ENCODE measurements around the gene CARD8. TPM values are rescaled to one million over a fixed set of nuclear protein-coding genes. Genes with fewer than 3 reads are reported as not detected.

Gene CARD8
- total RNA-seq, 2 experiments from 2014 or later, result 180 to 185 TPM

DNA sequence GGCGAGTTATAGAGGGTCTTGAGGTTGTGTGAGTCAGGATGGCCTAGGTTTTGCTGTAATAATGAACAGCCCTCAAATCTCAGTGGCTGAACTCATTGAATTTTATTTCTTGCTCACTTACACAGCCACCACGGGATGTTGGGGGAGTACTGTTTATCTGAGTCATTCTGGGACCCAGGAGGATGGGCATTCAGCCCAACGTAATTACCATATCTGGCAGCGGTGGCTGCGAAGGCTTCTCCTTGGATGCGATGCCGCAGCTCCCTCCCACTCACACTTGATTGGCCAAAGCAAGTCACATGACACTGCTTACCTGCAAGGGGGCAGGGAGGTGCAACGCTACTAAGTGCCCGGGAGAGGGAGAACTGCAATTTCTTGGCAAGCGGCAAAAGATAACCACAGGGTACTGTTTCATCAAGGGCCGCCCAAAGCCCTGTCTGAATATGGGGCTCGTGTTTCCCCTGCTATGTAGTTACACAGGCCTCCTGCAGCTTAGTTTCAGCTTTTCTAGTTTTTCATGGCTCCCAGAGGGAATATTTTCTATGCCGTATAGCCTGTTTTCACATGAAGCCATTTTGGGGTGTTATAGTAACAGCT lies 65.3 kb downstream of the CARD8 start:
- no peaks in the 10 kb centered on the region for H3K27me3 Mint-ChIP-seq (ENCODE audit: low read depth)
- H3K36me3 Mint-ChIP-seq (ENCODE audit: low read depth), result peaks cover 35% of the 10 kb centered on the region
- no peaks in the 10 kb centered on the region for H3K9me3 Mint-ChIP-seq (ENCODE audit: insufficient read depth)
- ATAC-seq (peak; percentile 71), DNase-seq (peak; percentile 75)
- POLR2A ChIA-PET, result interaction anchor here (0.6 to 2.0 kb wide), 4 partner anchors 8 to 59 kb away, joined by 3 to 8 read pairs (median 4); no protein-coding TSS in a partner anchor
- no peak overlapping the region for H3K27ac Mint-ChIP-seq
- H3K4me1 Mint-ChIP-seq (ENCODE audit: low read depth), result peaks cover 7% of the 10 kb centered on the region
- no peak overlapping the region for H3K4me3 Mint-ChIP-seq
- CTCF ChIA-PET, result interaction anchor here (0.9 to 2.2 kb wide), 6 partner anchors 9 to 71 kb away, joined by 3 to 17 read pairs (median 4); no protein-coding TSS in a partner anchor

DNA sequence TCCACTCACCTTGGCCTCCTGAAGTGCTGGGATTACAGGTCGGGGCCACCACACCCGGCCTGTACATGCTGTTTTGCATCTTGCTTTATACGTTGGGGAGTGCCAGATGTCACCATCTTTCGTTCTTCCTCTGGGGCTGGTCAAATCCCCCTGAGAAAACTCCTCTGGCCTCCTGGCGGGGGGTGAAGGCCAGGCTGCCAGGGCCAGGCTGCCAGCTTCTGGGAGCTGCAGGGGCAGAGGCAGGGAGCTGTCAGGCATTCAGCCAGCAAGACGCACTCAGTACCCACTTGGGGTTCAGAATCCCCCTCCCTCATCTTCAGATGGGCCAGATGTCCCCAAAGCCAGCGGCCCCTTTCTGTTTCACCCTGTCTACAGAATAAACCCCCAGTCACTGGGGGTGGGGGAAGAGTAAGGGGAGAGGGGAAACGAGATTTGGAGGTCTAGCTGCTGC lies 69.1 kb downstream of the CARD8 start:
- CTCF ChIA-PET, result interaction anchor here (0.6 kb wide), 1 partner anchor 34 kb away, joined by 3 read pairs; no protein-coding TSS in a partner anchor

DNA sequence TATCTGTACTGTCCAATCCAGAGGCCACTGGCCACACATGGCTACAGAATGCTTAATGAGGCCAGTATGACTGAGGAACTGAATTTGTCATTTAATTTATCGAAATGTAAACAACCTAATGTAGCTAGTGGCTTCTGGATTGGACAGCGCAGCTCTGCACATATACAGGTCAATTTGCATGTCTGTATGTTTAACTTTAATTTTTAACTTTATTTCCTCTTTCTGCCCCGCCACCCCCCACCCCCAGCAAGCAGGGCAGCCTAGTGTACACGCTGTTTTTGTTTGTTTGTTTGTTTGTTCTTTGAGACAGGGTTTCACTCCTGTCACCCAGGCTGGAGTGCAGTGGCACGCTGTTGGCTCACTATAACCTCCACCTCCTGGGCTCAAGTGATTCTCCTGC lies 69.7 kb downstream of the CARD8 start:
- H3K36me3 Mint-ChIP-seq (ENCODE audit: low read depth), result peaks cover 45% of the 10 kb centered on the region
- ChIA-PET POLR2A (interaction anchor here (0.7 to 1.2 kb wide), 2 partner anchors 10 to 18 kb away, joined by 3 read pairs; no protein-coding TSS in a partner anchor), CTCF (interaction anchor here (0.8 kb wide), 1 partner anchor 8 kb away, joined by 5 read pairs; no protein-coding TSS in a partner anchor)
- no peak overlapping the region for H3K27ac Mint-ChIP-seq
- DNase-seq (no peak), ATAC-seq (no peak)
- no peak overlapping the region for H3K4me3 Mint-ChIP-seq
- H3K4me1 Mint-ChIP-seq (ENCODE audit: low read depth), result peaks cover 7% of the 10 kb centered on the region
- H3K9me3 Mint-ChIP-seq (ENCODE audit: insufficient read depth), result peaks cover 8% of the 10 kb centered on the region
- H3K27me3 Mint-ChIP-seq (ENCODE audit: low read depth), result no peaks in the 10 kb centered on the region

More for the DNA sequence above, 69.1 kb downstream of the CARD8 start:
- peaks cover 7% of the 10 kb centered on the region for H3K4me1 Mint-ChIP-seq (ENCODE audit: low read depth)
- peaks cover 43% of the 10 kb centered on the region for H3K36me3 Mint-ChIP-seq (ENCODE audit: low read depth)
- no peak overlapping the region for H3K27ac Mint-ChIP-seq
- no peak for ATAC-seq
- DNase-seq, result no peak
- POLR2A ChIA-PET, result interaction anchor here (1.2 kb wide), 1 partner anchor 17 kb away, joined by 3 read pairs; no protein-coding TSS in a partner anchor
- H3K4me3 Mint-ChIP-seq, result no peak overlapping the region
- no peaks in the 10 kb centered on the region for H3K27me3 Mint-ChIP-seq (ENCODE audit: low read depth)
- peaks cover 3% of the 10 kb centered on the region for H3K9me3 Mint-ChIP-seq (ENCODE audit: insufficient read depth)

DNA sequence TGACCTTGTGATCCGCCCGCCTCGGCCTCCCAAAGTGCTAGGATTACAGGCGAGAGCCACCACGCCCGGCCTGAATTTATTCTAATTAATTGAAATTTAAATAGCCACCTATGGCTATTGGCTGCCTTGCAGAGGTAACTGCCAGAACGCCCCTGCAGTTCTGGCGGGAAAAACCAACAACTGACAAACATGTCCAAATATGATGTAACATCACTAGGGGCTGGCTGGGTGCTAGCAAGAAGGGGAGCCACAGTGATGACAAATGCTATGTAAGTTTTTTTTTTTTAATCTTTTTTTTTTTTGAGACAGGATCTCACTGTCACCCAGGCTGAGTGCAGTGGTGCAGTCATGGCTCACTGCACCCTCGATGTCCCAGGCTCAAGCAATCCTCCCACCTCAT lies 72.4 kb downstream of the CARD8 start:
- ATAC-seq, result no peak
- H3K4me3 Mint-ChIP-seq, result no peak overlapping the region

DNA sequence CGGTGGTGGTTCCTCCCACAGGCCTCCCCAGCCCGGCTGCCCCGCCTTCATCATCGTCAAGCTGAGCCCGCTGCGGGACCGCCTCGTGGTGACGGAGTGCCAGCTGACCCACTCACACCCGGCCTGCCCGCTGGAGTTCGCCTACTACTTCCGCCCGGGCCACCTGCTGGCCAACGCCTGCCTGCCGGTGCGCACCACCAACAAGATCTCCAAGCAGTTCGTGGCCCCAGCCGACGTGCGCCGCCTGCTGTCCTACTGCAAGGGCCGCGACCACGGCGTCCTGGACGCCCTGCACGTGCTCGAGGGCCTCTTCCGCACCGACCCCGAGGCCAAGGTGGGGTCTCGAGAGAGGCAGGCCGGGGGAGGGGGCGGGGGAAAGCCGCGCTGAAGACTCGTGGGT lies 73.3 kb downstream of the CARD8 start:
- peaks cover 10% of the 10 kb centered on the region for H3K9me3 Mint-ChIP-seq (ENCODE audit: insufficient read depth)
- H3K4me3 Mint-ChIP-seq, result no peak overlapping the region
- ChIA-PET CTCF (no interaction called here), POLR2A (interaction anchor here (0.7 kb wide), 1 partner anchor 8 kb away, joined by 4 read pairs; no protein-coding TSS in a partner anchor)
- H3K36me3 Mint-ChIP-seq (ENCODE audit: low read depth), result peaks cover 36% of the 10 kb centered on the region
- no peaks in the 10 kb centered on the region for H3K4me1 Mint-ChIP-seq (ENCODE audit: low read depth)
- no peak overlapping the region for H3K27ac Mint-ChIP-seq
- no peaks in the 10 kb centered on the region for H3K27me3 Mint-ChIP-seq (ENCODE audit: low read depth)
- ATAC-seq (no peak), DNase-seq (no peak)

More for the DNA sequence above, 72.4 kb downstream of the CARD8 start:
- POLR2A ChIA-PET, result no interaction called here
- H3K9me3 Mint-ChIP-seq (ENCODE audit: insufficient read depth), result peaks cover 10% of the 10 kb centered on the region
- no peaks in the 10 kb centered on the region for H3K4me1 Mint-ChIP-seq (ENCODE audit: low read depth)
- H3K36me3 Mint-ChIP-seq (ENCODE audit: low read depth), result peaks cover 42% of the 10 kb centered on the region
- CTCF ChIA-PET, result no interaction called here
- DNase-seq, result no peak
- no peak overlapping the region for H3K27ac Mint-ChIP-seq
- H3K27me3 Mint-ChIP-seq (ENCODE audit: low read depth), result no peaks in the 10 kb centered on the region

DNA sequence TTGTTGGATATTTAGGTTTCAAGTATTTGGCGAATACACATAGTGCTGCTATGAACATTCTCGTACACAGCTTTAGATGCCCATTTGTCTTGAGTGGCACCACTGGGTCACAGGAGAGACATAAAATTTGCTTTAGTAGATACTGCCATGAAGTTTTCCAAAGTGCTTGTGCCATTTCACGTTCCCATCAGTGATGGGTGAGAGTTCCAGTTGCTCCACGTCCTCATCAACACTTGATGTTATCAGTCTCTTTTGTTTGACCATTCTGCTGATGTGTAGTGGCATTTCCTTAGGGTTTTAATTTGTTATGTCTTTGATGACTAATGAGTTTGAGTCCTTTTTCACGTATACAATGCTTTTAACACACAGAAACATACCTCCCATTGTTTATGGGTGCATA lies 74.2 kb downstream of the CARD8 start:
- DNase-seq, result no peak
- Mint-ChIP-seq H3K27me3 (ENCODE audit: low read depth) (no peaks in the 10 kb centered on the region), H3K9me3 (ENCODE audit: insufficient read depth) (peaks cover 10% of the 10 kb centered on the region), H3K27ac (no peak overlapping the region), H3K4me1 (ENCODE audit: low read depth) (peaks cover under 1% of the 10 kb centered on the region), H3K36me3 (ENCODE audit: low read depth) (peaks cover 41% of the 10 kb centered on the region), H3K4me3 (no peak overlapping the region)
- CTCF ChIA-PET, result no interaction called here
- ATAC-seq, result no peak
- POLR2A ChIA-PET, result interaction anchor here (0.7 kb wide), 1 partner anchor 9 kb away, joined by 4 read pairs; no protein-coding TSS in a partner anchor

DNA sequence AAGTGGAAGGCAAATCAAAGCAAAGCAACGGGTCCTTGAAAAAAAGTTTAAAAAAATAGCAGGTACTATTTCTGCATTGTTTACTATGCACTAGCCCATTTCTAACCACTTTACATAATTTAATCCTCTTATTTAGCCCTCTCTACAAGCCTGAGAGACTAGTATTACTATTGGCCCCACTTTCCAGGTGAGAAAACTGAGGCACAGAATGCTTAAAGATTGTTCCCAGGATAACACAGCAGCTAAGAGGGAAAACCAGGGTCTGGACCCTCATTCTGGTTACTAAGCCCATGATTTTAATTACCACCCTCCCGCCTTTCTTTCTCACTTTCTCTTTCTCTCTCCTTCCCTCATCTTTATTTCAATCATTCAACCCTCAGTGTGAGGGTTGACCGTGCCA lies 79.5 kb downstream of the CARD8 start:
- Mint-ChIP-seq H3K4me3 (no peak overlapping the region), H3K36me3 (ENCODE audit: low read depth) (peaks cover 57% of the 10 kb centered on the region), H3K27ac (no peak overlapping the region), H3K27me3 (ENCODE audit: low read depth) (no peaks in the 10 kb centered on the region), H3K4me1 (ENCODE audit: low read depth) (peaks cover 21% of the 10 kb centered on the region), H3K9me3 (ENCODE audit: insufficient read depth) (peaks cover 4% of the 10 kb centered on the region)
- CTCF ChIA-PET, result no interaction called here
- ATAC-seq (no peak), DNase-seq (no peak)
- POLR2A ChIA-PET, result interaction anchor here (1.0 kb wide), 1 partner anchor 10 kb away, joined by 3 read pairs; no protein-coding TSS in a partner anchor

DNA sequence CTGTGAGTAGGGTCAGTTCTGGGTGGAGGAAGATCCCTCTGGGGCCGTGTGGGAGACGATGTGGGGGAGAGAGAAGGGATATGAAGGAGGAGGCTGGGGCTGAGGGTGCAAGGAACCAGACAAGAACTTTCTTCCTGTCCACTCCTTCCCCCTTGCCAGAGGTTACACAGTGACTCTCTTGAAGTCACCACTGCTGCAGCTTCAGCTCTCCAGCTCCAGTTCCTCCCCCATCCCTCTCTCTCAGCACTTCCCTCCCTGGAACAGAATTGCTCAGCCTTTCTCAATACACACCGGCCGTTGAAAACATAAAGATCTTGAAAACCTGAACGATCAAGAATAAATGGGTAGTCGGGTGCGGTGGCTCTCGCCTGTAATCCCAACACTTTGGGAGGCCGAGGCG lies 80.1 kb downstream of the CARD8 start:
- CTCF ChIA-PET, result no interaction called here
- Mint-ChIP-seq H3K36me3 (ENCODE audit: low read depth) (peaks cover 58% of the 10 kb centered on the region), H3K9me3 (ENCODE audit: insufficient read depth) (no peaks in the 10 kb centered on the region), H3K4me1 (ENCODE audit: low read depth) (peaks cover 26% of the 10 kb centered on the region), H3K4me3 (no peak overlapping the region), H3K27me3 (ENCODE audit: low read depth) (no peaks in the 10 kb centered on the region), H3K27ac (peak overlapping the region; percentile 56)
- POLR2A ChIA-PET, result no interaction called here
- ATAC-seq (no peak), DNase-seq (no peak)

DNA sequence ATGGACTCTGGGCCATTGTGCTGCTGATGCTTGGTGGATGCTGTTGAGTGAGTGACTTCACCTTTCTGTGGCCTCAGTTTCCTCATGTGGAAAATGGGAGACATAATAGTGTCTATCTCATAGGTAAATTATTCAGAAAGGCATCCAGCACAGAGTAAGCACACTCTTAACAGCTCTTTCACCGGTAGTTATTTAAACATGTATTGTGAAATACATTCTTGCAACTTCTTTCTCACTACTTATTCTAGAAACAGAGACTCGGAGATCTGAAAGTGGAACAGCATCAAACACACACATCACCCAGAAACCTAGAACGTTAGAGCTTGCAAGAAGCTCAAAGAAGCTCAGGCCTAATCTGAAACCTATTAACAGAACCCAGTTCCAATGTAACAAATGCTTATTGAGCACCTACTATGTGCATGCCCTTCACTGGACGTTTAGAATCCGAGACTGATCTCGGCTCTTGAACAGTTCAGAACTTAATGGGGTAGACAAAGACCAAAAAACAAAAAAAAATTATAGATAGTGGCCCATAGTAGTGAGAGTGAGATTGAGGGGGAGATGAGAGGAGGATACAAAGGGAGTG lies 81.2 kb downstream of the CARD8 start:
- POLR2A ChIA-PET, result no interaction called here
- no peak overlapping the region for H3K4me3 Mint-ChIP-seq
- H3K9me3 Mint-ChIP-seq (ENCODE audit: insufficient read depth), result no peaks in the 10 kb centered on the region
- DNase-seq, result no peak
- CTCF ChIA-PET, result interaction anchor here (1.0 to 2.2 kb wide), 3 partner anchors 14 to 20 kb away, joined by 3 to 8 read pairs (median 4); no protein-coding TSS in a partner anchor
- peak overlapping the region; percentile 33 for H3K27ac Mint-ChIP-seq
- no peak for ATAC-seq
- peaks cover 26% of the 10 kb centered on the region for H3K4me1 Mint-ChIP-seq (ENCODE audit: low read depth)
- peaks cover 51% of the 10 kb centered on the region for H3K36me3 Mint-ChIP-seq (ENCODE audit: low read depth)
- H3K27me3 Mint-ChIP-seq (ENCODE audit: low read depth), result no peaks in the 10 kb centered on the region

DNA sequence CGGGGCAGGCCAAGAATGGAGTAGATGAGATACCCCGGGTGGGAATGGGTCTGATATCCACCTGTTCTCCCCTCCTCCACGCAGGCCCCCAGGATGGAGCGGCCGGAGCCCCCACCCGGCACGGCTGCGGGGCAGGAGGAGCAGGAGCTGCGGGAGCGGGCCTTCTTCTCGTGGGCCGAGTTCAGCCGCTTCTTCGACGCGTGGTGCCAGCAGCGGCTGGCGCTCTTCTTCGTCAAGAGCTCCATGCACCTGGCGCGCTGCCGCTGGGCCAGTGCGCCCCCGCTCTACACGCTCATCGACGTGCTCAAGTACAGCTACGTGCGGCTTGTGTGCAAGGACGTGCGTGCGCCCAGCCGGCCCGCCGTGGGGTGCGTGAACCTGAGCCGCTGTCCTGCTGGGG lies 84.0 kb downstream of the CARD8 start:
- H3K4me1 Mint-ChIP-seq (ENCODE audit: low read depth), result peaks cover 49% of the 10 kb centered on the region
- H3K36me3 Mint-ChIP-seq (ENCODE audit: low read depth), result peaks cover 51% of the 10 kb centered on the region
- ChIA-PET POLR2A (interaction anchor here (0.7 to 0.9 kb wide), 3 partner anchors 32 to 89 kb away, joined by 3 to 5 read pairs (median 4); no protein-coding TSS in a partner anchor), CTCF (interaction anchor here (1.8 kb wide), 1 partner anchor 64 kb away, joined by 7 read pairs; no protein-coding TSS in a partner anchor)
- H3K27me3 Mint-ChIP-seq (ENCODE audit: low read depth), result no peaks in the 10 kb centered on the region
- H3K27ac Mint-ChIP-seq, result no peak overlapping the region
- DNase-seq, result no peak
- no peaks in the 10 kb centered on the region for H3K9me3 Mint-ChIP-seq (ENCODE audit: insufficient read depth)
- ATAC-seq, result no peak
- peak overlapping the region; percentile 88 for H3K4me3 Mint-ChIP-seq

DNA sequence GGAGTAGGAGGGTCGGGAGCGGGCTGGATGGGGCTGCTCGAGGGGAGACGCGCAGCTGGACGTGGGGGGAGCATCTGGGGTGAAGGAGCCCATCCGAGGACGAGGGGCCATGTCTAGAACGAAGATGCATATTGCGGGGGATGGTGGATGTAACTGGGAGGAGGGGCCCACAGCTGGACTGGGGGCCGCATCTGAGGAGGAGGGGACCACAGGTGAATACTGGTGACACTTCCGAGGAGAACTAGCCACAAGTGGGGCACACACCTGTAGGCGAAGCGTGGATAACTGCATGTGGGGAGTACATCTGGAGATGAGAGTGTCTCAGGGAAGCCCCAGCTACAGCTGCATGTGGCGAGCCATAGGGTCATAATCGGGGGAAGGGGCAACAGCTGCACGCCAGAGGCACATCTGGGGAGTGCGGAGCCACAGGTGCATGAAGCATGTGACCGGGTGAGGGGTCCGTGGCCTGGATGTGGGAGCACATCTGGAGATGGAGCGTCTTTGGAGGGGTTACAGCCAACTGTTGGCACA lies 84.8 kb downstream of the CARD8 start:
- Mint-ChIP-seq H3K4me1 (ENCODE audit: low read depth) (peaks cover 49% of the 10 kb centered on the region), H3K9me3 (ENCODE audit: insufficient read depth) (no peaks in the 10 kb centered on the region), H3K4me3 (peak overlapping the region; percentile 88), H3K27ac (peak overlapping the region; percentile 98), H3K36me3 (ENCODE audit: low read depth) (peaks cover 49% of the 10 kb centered on the region), H3K27me3 (ENCODE audit: low read depth) (no peaks in the 10 kb centered on the region)
- ChIA-PET POLR2A (interaction anchor here (0.8 to 1.2 kb wide), 3 partner anchors 26 to 89 kb away, joined by 3 to 5 read pairs (median 4); no protein-coding TSS in a partner anchor), CTCF (interaction anchor here (1.8 kb wide), 1 partner anchor 63 kb away, joined by 7 read pairs; no protein-coding TSS in a partner anchor)
- no peak for DNase-seq
- no peak for ATAC-seq
